Astrocyte of the hippocampus (primary cell): ENCODE results near the gene TP53BP1.
A peak's percentile ranks its signal among the peaks of the same experiment; 100 is the strongest.

ENCODE experiments used
- DNase-seq: peaks from one replicate; pipeline ENCODE4 v3.0.0; 2011; ENCODE audit warnings: low read depth, low spot score

The TP53BP1 gene

GRCh38 chr15:43518197-43518761, 25.3 kb upstream of the TP53BP1 start:
- DNase-seq, result peak; percentile 71

GRCh38 chr15:43517354-43518196, 24.6 kb upstream of the TP53BP1 start, which contains the start of gene MAP1A:
TSS of gene MAP1A (plus strand) at chr15:43517608. CDS start at chr15:43521474, 3,866 bp downstream.
- DNase-seq, result peak; percentile 82

DNA sequence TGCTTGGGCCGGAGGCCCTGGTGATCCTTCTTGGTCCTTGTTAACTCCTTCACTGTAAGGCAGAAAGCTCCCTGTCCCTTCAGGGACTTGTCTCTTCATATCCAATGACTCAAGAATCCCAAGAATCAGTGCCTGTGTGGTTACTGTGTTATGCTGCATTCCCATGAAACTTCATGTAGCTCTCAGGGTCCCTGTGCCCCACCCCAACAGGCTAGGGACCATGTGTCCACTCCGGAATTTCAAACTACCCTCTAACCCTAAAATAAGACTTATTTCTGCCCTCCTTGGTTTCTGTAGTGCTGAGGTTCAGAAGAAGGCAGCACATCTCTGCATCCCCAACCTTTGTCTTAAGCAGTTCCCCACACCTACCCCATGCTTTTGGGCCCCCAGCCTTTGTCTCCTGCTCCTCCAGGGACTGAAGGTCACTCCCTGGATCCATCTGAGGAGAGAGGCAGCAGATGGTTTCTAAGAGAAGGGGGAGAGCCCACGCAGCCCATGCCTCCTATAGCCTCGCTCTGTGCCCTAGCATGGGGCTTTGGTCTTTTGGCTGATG, 23.9 kb upstream of the TP53BP1 start:
- peak; percentile 76 for DNase-seq

- DNase-seq, result no peak
Measured at GRCh38 chr15:43516185-43516584, 23.2 kb upstream of the TP53BP1 start.

GRCh38 chr15:43515741-43516140, 22.8 kb upstream of the TP53BP1 start:
- DNase-seq, result no peak

- DNase-seq, result peak; percentile 30
Measured at GRCh38 chr15:43514241-43515057, 21.5 kb upstream of the TP53BP1 start.

- no peak for DNase-seq
Measured at GRCh38 chr15:43513550-43513949, 20.6 kb upstream of the TP53BP1 start.

GRCh38 chr15:43511012-43511885, 18.3 kb upstream of the TP53BP1 start:
- peak; percentile 28 for DNase-seq

- peak; percentile 100 for DNase-seq
Measured at GRCh38 chr15:43510200-43511011, 17.4 kb upstream of the TP53BP1 start.

DNA sequence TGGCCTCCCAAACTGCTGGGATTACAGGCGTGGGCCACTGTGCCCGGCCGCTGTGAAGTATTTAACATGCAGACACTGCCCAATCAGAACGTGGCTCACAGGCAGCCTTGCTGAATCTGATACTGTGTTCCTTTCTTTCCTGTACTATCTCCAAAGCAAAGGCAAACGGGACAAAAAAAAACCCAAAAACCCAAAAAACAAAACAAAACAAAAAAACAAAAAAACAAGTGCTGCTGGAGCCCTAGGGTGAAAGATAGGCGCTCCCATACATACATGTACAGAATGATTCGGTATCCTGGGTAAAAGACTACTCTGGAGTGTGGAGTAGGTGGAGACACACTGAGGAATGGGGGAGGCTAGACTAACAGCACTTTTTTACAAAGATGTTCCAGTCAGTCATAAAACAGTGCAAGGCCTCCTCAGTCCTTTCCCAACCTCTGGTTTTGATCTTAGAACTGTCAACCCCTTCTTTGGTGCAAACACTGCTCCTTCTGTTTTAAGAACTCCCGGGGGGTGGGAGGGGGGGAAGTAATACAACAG, 16.8 kb upstream of the TP53BP1 start:
- peak; percentile 23 for DNase-seq

GRCh38 chr15:43508991-43509659, 16.2 kb upstream of the TP53BP1 start:
- peak; percentile 16 for DNase-seq

DNA sequence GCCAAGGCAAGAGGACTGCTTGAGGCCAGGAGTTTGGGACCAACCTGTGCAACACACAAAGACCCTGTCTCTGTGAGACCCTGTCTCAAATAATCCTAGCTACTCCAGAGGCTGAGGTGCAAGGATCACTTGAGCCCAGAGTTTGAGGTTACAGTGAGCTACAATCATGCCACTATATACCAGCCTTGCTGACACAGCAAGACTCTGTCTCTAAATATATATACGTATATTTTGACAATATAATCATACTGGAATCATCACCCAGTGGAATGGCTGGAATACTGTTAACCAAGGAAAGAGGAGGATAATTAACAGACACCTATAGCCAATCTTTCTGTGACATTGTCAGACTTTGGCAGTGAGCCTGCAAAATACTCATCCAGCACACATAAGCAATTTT, 15.5 kb upstream of the TP53BP1 start:
- no peak for DNase-seq

GRCh38 chr15:43505738-43506137, 12.8 kb upstream of the TP53BP1 start:
- peak; percentile 53 for DNase-seq

GRCh38 chr15:43499635-43500034, 6.7 kb upstream of the TP53BP1 start:
- DNase-seq, result no peak

DNA sequence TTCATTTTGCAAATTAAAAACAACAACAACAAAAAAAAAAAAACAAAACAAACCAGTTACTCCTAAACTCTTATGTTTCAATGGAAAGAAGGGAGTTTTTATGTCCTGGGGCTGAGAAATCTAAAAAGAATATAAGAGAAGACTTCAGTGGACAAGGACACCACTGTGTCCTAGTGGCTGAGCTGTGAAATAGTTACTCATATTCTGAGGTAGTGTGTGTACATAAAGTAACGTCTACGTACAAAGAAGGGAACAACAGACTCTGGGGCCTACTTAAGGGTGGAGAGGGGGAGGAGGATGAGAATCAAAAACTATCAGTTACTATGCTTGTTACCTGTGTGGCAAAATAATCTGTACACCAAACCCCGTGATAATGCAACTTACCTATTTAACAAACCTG, 6.0 kb upstream of the TP53BP1 start:
- no peak for DNase-seq

GRCh38 chr15:43493703-43494472, 932 bp upstream of the TP53BP1 start:
- DNase-seq, result no peak

DNA sequence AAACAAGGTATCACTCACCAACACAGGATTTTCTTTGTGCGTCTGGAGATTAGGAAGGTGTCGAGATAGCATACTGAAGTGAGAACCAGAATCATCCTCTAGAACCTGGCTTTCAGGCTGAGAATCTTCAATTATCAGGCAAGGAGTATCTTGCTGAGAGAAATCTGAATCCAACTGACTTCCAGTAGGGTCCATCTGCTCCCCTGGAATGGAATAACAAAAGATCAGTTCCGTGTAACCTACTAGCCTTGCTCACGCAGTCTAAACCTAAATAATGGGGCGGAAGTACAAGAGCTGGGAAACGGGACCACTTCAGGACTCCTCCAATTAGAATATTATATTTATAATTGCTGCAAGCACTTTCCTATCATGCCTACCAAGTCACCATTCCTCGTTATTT, 690 bp downstream of the TP53BP1 start:
- DNase-seq, result no peak

GRCh38 chr15:43489191-43489590, 3.8 kb downstream of the TP53BP1 start:
- peak; percentile 8 for DNase-seq
